LHCN-M2 (cell line): Measurements from ENCODE around the gene FOCAD. TPM values are rescaled to one million over a fixed set of nuclear protein-coding genes. Genes with fewer than 3 reads are reported as not detected.

Experiments
- DNase-seq: peaks from one replicate; pipeline ENCODE4 v3.0.0-alpha.2; 2012; ENCODE audit warnings: low read depth
- total RNA-seq: library from RNA; depleted of rRNA; stranded (reverse); fragments of >200 nt; gene quantifications from 2 replicates; pipeline ENCODE4 v1.2.3, GENCODE V29; 2014

FOCAD gene
- total RNA-seq, 1 experiment from 2014 or later = 36.8 TPM

- DNase-seq = peak; percentile 73
These were observed 188.4 kb downstream of the FOCAD start for GRCh38 chr9:20872340-20872977.

GRCh38 chr9:20873240-20873865 is 189.3 kb downstream of the FOCAD start:
- DNase-seq = peak; percentile 10

GRCh38 chr9:20880271-20880670 is 196.2 kb downstream of the FOCAD start:
- no peak for DNase-seq

DNA sequence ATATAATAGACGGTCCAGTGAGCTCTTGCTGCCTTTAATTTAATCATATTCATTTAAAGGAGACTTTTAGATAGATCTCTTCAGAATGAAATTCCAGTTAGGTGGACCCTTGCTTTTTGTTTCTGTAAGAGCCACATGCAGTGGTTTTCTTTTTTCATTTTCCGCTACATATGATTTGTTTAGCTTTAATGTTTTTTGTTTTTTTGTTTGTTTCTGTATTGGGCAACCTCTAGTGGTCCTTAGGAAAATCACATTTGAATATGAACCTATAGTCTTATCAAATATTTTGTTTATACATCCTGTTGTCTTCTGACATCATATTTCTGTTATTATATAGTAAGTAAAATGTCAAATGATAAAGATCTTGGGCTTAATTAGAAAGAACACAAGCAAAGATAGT is 196.6 kb downstream of the FOCAD start:
- DNase-seq = no peak

GRCh38 chr9:20884985-20885593 is 201.0 kb downstream of the FOCAD start:
- peak; percentile 41 for DNase-seq

DNA sequence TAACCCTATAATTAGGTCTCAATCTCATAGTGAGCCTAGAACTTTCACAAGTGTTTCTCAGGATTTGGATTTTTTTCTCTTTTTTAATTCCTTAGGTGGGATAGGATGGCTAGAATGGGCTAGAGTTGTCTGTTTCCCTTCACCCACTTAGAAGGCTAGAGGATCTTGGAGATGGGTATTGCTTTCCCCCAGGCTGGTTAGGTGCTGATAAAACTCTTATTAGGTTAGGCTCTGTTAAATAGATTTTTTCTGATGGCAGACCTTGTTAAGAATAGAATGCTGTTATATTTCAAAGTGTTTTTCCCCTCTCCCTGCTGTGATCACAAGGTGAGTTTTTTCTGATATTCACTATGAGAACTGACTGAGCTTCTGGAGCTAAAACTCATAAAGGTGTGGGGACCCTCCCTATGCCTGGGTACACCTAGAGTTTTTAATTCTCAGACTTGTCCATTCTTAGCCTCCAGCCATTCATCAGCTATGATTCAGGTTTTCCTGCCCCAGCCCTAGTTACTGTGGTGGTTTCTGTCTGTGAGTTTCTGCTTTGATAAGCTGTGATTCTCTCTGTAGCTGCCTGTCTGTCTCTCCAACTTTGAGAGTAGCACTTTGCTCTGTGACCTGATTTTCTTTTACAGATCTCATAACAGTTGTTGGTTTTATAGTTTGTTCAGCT is 215.0 kb downstream of the FOCAD start:
- peak; percentile 0 for DNase-seq

DNA sequence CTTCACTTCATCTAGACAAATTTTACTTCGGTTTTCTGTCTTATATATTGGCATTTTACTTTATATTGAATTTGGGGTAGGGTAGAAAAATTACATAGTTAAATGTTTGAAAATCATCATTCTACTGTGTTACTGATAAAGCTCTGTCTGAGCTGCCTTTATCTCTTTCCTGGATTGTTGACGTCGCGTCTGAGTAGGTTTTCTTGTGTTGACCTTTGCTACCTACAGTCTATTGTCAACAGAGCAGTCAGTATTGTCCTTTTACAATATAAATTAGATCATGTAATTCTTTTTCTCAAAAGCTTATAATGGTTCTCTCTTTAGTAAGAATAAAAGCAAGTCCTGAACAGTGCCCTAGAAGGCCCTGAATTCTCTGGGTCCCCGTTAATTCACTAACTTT is 219.2 kb downstream of the FOCAD start:
- no peak for DNase-seq

- DNase-seq = no peak
These were observed 220.9 kb downstream of the FOCAD start for GRCh38 chr9:20904995-20905394.

DNA sequence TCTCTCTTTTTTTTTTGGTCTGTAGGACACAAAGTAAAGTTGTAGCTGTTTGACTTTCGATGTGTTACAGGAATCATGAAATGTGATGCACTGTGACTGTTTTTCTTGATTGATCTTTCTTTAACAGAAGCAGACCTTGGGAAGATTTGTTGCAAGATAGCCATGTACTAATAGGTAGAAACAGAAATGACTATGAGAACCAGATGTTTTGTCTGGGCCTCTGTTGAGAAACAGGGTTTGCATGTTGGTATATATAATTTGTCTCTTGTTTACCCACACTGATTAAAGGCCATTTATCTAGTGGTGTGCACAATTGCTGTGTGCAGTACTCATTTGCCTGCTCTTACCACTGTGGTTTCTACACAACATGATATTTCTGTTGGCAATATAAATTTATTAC is 222.3 kb downstream of the FOCAD start:
- DNase-seq = no peak

DNA sequence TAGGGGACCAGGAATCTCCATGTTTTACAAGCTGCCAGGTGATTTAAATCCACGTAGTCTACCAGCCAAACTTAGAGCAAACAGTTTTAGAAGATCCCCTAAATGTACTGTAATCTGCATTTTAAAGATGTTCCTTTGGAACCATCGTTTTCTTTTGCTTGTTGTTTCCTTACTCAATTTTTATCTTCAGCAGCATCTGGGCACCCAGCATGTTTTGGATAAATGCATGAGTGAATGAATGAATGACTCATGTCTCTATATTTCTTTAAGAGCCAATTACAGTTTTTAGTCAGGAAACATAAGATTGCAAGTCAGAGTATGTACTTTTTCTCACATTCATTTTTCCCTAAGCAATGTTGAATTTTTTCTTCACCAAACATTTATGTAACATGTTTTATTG is 224.4 kb downstream of the FOCAD start:
- DNase-seq = peak; percentile 1

DNA sequence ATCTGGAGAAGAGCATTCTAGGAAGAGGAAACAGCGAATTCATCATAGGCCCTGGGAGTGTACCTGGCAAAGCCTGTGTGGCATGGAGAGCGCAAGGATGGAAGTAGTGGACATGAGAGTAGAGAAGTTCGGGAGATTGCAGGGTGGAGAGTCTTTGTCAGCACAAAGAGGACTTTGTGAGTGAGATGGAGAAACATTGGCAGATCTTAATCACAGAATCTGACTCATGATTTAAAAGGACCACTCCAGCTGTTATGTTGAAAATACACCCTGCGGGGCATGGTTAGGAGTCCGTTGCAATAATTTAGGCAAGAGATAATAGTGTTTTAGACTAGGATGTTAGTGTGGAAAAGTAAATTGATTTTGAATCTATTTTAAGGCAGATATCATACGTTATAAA is 230.5 kb downstream of the FOCAD start:
- DNase-seq = peak; percentile 6

- no peak for DNase-seq
These were observed 237.3 kb downstream of the FOCAD start for GRCh38 chr9:20921362-20921761.

DNA sequence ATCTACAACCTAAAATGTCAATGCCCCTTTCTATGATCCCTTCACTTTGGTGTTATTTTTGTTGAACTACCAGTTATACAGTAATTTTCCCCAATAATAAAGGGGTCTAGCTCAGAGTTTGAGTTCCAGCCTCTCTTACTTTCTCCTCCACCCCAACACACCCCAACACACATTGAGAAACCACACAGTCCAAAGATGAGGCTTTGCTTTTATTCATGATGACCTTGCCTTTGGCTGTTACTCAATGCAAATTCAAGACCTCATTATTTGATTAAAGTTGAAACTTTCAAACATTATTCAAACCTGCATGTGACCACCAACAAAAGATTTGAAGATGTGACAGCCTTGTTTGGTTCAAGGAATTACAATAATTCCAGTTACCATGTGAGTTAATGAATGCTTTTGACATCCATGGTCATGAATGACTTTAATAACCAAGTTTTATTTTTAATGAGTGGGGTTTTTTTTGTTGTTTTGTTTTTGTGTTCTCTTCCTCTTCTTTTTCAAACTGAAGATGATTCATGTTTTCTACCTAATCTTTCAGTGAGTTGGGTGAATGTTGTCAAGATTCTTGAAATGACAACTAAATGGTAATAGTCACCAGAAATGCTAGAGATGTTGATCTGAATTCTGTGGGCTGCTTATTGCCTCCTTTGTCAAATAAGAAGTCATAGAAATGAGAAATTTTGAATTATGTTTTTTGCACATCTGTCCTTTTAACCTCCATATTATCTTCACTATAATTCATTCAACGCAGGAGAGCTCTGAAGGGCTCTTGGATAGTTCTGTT is 241.4 kb downstream of the FOCAD start:
- DNase-seq = no peak

DNA sequence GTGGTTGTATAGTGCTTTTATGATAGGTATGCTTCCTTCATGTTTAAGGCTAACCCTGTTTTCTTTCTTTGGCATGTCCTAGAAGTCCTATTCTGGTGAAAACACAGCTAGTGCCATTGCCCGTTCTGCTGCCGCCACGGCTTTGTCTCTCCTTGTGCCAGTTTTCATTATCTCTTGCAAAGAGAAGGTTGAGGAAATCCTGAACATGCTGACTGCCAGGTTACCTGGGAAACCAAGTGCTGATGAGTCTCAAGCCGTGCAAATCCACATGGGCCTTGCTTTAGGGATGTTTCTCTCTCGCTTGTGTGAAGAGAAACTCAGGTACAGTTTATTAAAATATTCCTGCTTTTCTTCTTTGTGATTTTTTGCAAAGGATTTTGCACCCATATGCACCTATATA is 245.2 kb downstream of the FOCAD start:
- DNase-seq = no peak

GRCh38 chr9:20930836-20931235 is 246.8 kb downstream of the FOCAD start:
- DNase-seq = no peak

DNA sequence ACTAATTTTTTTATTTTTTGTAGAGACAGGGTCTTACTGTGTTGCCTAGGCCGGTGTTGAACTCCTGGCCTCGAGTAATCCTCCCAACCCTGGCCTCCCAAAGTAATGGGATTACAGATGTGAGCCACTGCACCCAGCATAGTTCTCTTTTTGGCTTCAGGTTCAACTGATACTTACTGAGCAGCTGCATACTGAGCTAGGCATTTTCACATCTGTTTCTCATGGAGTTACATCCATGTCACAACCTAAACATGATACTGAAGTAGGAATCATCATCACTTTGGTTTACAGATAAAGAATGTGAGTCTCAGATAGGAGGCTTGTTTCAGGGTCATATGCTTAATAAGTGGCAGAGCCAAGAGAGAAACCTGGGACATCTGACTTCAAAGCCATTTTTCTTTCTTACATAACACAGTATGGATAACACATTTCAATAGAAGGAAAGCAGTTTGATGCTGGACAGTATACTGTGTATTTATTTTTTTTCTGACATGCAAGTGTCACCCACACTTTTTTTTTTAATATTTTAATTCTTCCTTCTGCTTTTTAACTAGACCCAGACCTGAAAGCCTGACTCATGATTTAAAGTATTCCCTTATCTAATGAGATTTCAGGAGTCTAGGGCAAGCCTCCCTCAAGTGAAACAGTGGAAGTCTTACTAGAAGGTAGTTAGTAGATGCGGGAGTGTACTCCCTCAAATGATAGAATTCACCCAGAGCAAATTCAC is 256.6 kb downstream of the FOCAD start:
- DNase-seq = peak; percentile 3

GRCh38 chr9:20941174-20941690 is 257.2 kb downstream of the FOCAD start:
- peak; percentile 61 for DNase-seq

DNA sequence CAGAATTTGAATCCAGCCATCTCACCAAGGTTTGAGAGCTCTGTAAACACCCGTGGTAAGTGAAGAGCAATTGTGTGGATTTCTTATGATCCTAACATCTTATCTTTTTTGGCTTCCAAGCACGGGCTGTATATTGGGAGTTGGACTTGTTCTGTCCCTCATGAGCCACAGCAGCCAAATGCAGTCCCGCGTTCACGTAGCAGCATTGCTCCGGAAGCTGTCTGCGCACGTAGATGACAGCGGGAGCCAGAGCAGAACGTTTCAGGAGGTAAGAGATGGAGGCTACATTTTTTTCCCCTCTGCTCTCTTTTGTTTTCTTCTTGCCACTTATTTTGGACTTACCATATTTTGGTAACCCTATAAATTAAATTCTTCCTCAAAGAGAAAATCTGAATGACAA is 260.4 kb downstream of the FOCAD start:
- DNase-seq = no peak

- no peak for DNase-seq
These were observed 261.2 kb downstream of the FOCAD start for GRCh38 chr9:20945269-20945668.

GRCh38 chr9:20945856-20946255 is 261.8 kb downstream of the FOCAD start:
- DNase-seq = no peak

DNA sequence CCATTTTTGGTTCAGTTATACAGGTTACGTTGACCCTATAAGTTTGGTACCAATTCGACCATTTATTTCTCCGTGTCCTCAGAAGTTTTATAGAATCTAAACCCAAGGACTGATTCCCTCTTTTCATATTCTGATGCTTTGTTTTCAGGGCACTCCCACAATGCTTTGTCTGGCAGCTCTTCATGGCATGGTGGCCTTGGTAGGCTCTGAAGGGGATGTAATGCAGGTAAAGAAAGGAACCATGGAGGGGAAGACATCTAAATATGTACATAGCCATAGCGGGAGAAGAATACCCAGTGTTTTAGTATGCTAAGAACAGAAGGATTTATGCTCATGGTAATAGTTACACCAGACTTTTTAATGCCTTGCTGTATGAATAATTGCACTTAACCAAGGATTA is 264.6 kb downstream of the FOCAD start:
- no peak for DNase-seq
